Tibial nerve (tissue), 4 donors: ENCODE results near the gene TRAPPC3L. TPM values are rescaled to one million over a fixed set of nuclear protein-coding genes. Genes with fewer than 3 reads are reported as not detected.
A peak's percentile ranks its signal among the peaks of the same experiment; 100 is the strongest.

Experiments
- DNase-seq, 2 donors: peaks; one replicate each; pipeline ENCODE4 v3.0.0-alpha.2; 2019; ENCODE audit warnings: low spot score in 2 of 2
- H3K27ac ChIP-seq, 4 donors: fragments of 200-600 bp; sonication (generic) in 3 of 4; one replicate each; pipeline ENCODE4 v1.5.1; 2017 to 2019; ENCODE audit warnings: mild to moderate bottlenecking in 1 of 4
- H3K27me3 ChIP-seq, 2 donors: fragments of 200-600 bp; sonication (generic) in 1 of 2; one replicate each; pipeline versions ENCODE4 v1.5.1 to v1.6.0; 2017 to 2019
- H3K36me3 ChIP-seq, 3 donors: fragments of 200-600 bp; sonication (generic); one replicate each; pipeline ENCODE4 v1.5.1; 2018 to 2019
- H3K4me1 ChIP-seq, 4 donors: fragments of 200-600 bp; sonication (generic) in 3 of 4; one replicate each; pipeline ENCODE4 v1.5.1; 2017 to 2019
- H3K4me3 ChIP-seq, 4 donors: fragments of 200-600 bp; sonication (generic) in 3 of 4; one replicate each; pipeline ENCODE4 v1.5.1; 2017 to 2019; ENCODE audit warnings: mild to moderate bottlenecking in 1 of 4, moderate library complexity in 1 of 4
- H3K9me3 ChIP-seq, 4 donors: fragments of 200-600 bp; sonication (generic) in 3 of 4; one replicate each; pipeline ENCODE4 v1.5.1; 2017 to 2019
- EP300 ChIP-seq, 2 donors: sonication (generic); formaldehyde crosslinking; IDR thresholded peaks; one replicate each; pipeline ENCODE4 v1.6.1; 2017; ENCODE audit warnings: antibody characterized with exemption in 2 of 2, mild to moderate bottlenecking in 1 of 2
- POLR2A ChIP-seq, 2 donors: fragments of 450-650 bp; IDR thresholded peaks; one replicate each; pipeline ENCODE4 v1.6.1; 2017; ENCODE audit warnings: antibody characterized with exemption in 2 of 2, mild to moderate bottlenecking in 2 of 2, moderate library complexity in 2 of 2
- WGBS, 2 donors: methylation state at CpG; one replicate each; pipeline ENCODE4 v1.1.5; 2018; 5-methylcytosine and 5-hydroxymethylcytosine counted together
- total RNA-seq, 4 donors: library from RNA; depleted of rRNA; stranded (reverse); fragments of >200 nt; gene quantifications; one replicate each; pipeline ENCODE4 v1.1.0, GENCODE V29; 2016
- TF ChIP-seq, protein P1 (sequence below), 5 experiments: fragments of 200-600 bp in 3 of 5; fragments of 450-650 bp in 2 of 5; sonication (generic) in 3 of 5; IDR thresholded peaks; one replicate each; pipeline ENCODE4 v1.5.1; 2016 to 2019; ENCODE audit warnings: antibody characterized with exemption in 5 of 5, mild to moderate bottlenecking in 3 of 5, moderate library complexity in 2 of 5

The TRAPPC3L gene
- total RNA-seq, 4 donors from 2014 or later: 0.21 TPM; not detected in 3

DNA sequence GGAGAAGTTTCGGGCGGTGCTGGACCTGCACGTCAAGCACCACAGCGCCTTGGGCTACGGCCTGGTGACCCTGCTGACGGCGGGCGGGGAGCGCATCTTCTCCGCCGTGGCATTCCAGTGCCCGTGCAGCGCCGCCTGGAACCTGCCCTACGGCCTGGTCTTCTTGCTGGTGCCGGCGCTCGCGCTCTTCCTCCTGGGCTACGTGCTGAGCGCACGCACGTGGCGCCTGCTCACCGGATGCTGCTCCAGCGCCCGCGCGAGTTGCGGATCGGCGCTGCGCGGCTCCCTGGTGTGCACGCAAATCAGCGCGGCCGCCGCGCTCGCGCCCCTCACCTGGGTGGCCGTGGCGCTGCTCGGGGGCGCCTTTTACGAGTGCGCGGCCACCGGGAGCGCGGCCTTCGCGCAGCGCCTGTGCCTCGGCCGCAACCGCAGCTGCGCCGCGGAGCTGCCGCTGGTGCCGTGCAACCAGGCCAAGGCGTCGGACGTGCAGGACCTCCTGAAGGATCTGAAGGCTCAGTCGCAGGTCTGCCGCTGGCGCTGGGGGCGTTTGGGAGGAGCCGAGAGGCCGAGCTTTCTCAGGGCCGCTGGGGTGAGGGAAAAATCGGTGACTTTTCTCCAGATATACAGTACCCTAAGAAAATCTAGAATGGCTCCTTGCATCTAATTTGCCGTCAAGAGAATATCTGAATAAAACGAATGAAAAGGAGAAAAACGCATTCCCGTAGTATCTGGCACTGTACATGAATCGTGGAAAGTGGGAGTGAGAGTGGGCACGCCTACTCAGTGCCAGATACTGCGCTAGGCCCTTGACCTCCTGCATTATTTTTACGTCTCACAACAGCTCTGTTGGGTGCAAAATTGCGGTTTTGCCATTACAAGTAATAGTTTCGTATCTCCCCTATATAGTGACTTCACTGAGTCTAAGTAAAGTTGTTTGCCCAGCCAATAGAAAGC, 83.3 kb downstream of the TRAPPC3L start:
- DNase-seq: no peak
- 19 to 26% methylated on average over 36 to 69 of the region's 84 CpGs for WGBS, 2 donors
- no peak for TF ChIP-seq POLR2A (IDR thresholded peaks at IDR 0.05)
- TF ChIP-seq, protein P1, sequence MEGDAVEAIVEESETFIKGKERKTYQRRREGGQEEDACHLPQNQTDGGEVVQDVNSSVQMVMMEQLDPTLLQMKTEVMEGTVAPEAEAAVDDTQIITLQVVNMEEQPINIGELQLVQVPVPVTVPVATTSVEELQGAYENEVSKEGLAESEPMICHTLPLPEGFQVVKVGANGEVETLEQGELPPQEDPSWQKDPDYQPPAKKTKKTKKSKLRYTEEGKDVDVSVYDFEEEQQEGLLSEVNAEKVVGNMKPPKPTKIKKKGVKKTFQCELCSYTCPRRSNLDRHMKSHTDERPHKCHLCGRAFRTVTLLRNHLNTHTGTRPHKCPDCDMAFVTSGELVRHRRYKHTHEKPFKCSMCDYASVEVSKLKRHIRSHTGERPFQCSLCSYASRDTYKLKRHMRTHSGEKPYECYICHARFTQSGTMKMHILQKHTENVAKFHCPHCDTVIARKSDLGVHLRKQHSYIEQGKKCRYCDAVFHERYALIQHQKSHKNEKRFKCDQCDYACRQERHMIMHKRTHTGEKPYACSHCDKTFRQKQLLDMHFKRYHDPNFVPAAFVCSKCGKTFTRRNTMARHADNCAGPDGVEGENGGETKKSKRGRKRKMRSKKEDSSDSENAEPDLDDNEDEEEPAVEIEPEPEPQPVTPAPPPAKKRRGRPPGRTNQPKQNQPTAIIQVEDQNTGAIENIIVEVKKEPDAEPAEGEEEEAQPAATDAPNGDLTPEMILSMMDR (IDR thresholded peaks at IDR 0.05): no peak
- no peak for TF ChIP-seq EP300 (IDR thresholded peaks at IDR 0.05)
- peak overlapping the region; percentile 25 to 60 (median 50) for H3K4me3 ChIP-seq
- no peaks in the 10 kb centered on the region for H3K36me3 ChIP-seq
- no peaks in the 10 kb centered on the region for H3K9me3 ChIP-seq
- peak overlapping the region in 2 of 4 donors; percentile 58 to 64 for H3K27ac ChIP-seq
- H3K27me3 ChIP-seq: no peaks in the 10 kb centered on the region
- peaks cover 0 to 15% (median 6%) of the 10 kb centered on the region in 4 donors for H3K4me1 ChIP-seq

DNA sequence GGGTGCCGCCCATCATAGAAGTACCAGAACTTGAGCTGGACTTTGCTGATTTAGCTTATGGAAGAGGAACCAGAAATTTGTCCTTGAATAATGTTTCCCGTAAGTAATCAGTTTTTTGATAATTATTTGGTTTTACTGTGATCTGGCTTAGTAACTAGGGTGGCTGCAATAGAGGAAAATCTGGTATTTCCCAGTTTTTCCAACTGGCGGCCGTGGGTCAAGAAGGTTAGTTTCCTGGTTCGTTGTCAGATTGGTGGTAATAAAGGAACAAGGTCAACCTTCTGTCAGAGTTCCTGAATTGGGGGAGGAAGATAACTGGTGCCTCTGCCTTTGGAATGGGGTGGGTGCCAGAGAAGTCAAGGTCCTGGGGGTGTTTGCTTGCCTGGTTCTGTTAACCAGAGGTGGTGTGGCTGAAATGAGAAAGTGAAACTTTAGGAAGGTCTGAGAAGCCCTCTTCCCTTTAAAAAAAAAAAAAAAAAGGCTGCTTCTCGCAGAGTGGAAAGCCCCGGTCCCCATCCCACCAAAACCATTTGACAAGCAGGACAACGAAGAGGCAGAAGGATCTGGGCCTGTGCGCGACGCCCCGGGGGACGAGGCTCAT, 84.1 kb downstream of the TRAPPC3L start, which contains the start of gene CALHM6:
Gene CALHM6 (plus strand): TSS at position 45 of the 601 bp plus-strand sequence. CDS start 555 bp downstream, at position 600.
- no peaks in the 10 kb centered on the region for H3K27me3 ChIP-seq
- peak within 1 kb of the TSS; percentile 25 to 60 (median 50) for H3K4me3 ChIP-seq
- peak within 1 kb of the TSS in 2 of 4 donors; percentile 58 to 64 for H3K27ac ChIP-seq
- WGBS, 2 donors: 47 to 52% methylated on average over 13 of the region's 13 CpGs
- H3K9me3 ChIP-seq: no peaks in the 10 kb centered on the region
- H3K4me1 ChIP-seq: peaks cover 0 to 15% (median 6%) of the 10 kb centered on the region in 4 donors
- TF ChIP-seq, protein P1 (IDR thresholded peaks at IDR 0.05): no peak
- no peak for TF ChIP-seq POLR2A (IDR thresholded peaks at IDR 0.05)
- TF ChIP-seq EP300 (IDR thresholded peaks at IDR 0.05): no peak
- H3K36me3 ChIP-seq: no peaks in the 10 kb centered on the region
- DNase-seq: no peak

DNA sequence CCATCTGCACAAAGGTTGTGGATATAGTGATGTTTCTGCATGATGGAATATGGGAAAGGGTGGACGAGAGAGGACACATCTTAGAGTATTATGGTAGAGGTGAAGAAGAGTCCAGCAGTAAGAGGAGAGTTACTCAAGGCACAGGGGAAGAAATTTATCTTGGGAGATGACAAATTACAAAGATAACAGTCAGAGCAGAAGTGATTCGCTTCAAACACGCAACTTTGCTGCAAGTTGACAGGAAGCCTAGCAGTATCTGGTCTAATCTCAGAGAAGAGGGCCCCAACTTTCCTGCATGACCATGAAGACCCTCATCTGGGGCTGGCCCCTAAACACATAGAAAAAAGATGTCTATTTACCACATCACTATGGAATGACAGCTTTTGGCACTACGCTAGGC, 85.6 kb downstream of the TRAPPC3L start:
- WGBS, 2 donors: 90 to 95% methylated on average over 4 of the region's 4 CpGs
- Histone ChIP-seq H3K4me1 (peaks cover 0 to 15% (median 6%) of the 10 kb centered on the region in 4 donors), H3K27ac (no peak overlapping the region), H3K36me3 (no peaks in the 10 kb centered on the region), H3K27me3 (no peaks in the 10 kb centered on the region), H3K4me3 (no peak overlapping the region), H3K9me3 (no peaks in the 10 kb centered on the region)
- no peak for DNase-seq
- TF ChIP-seq, protein P1 (IDR thresholded peaks at IDR 0.05): no peak
- TF ChIP-seq EP300 (IDR thresholded peaks at IDR 0.05) (no peak), POLR2A (IDR thresholded peaks at IDR 0.05) (no peak)

DNA sequence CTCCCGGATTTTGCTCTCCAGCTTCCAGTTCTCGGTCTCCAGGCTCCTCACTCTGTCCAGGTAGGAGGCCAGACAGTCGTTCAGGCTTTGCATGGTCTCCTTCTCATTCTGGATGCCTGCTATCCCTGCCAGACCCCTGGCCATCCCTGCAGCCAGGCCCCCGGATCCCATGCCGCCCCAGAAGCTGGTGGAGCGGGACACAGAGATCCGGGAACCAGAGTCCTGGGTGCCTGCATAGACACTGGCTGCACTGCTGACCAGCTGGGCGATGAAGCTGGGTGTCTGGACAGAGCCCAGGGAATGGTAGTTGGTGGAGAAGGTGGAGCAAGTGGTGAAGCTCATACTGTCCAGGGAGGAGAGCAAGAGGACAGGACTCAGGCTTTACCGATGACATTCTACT, 87.2 kb downstream of the TRAPPC3L start:
- H3K4me1 ChIP-seq: peaks cover 0 to 15% (median 6%) of the 10 kb centered on the region in 4 donors
- H3K4me3 ChIP-seq: no peak overlapping the region
- no peak overlapping the region for H3K27ac ChIP-seq
- H3K27me3 ChIP-seq: no peaks in the 10 kb centered on the region
- DNase-seq: no peak
- H3K9me3 ChIP-seq: no peaks in the 10 kb centered on the region
- WGBS, 2 donors: 90 to 93% methylated on average over 8 to 9 of the region's 9 CpGs
- H3K36me3 ChIP-seq: no peaks in the 10 kb centered on the region
- TF ChIP-seq POLR2A (IDR thresholded peaks at IDR 0.05) (no peak), EP300 (IDR thresholded peaks at IDR 0.05) (no peak)
- TF ChIP-seq, protein P1 (IDR thresholded peaks at IDR 0.05): no peak
